ENCODE data around the gene KRT4. TPM values are rescaled to one million over a fixed set of nuclear protein-coding genes. Genes with fewer than 3 reads are reported as not detected.

Gene KRT4
- total RNA-seq, 4 donors from 2014 or later = 0.29 TPM; not detected in 3

DNA sequence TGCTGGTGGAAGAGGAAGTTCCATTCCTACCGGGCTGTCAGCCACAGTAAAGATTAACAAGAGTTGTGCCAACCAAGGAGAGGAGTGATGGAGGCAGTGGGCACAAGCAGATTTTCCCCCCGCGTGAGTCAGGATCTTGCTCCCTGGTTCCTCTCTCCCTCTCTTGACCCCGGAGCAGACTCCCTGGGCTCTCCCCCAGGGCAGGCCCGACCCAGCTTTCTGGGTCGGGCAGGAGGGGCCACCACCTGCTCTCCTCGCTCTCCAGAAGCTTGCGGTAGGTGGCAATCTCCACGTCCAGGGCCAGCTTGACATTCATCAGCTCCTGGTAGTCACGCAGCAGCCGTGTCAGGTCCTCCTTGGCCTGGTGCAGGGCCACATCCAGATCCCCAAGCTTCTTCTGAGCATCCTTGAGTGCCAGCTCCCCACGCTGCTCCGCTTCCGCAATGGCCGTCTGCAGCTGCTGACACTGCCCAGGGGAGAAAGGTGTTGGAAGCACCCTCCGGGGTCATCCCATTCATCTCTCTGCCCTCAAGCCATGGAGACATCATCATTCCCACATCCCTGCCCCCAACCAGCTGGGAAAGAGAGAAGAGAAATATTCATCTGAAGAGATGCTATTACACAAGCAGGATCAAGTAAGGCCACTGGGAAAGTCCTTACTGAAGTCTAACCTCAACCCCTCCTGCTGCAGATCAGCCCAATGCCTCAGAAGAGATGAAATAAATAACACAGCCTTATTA, 9.0 kb upstream of the KRT4 start:
- peaks cover 0 to 7% of the 10 kb centered on the region in 2 donors for H3K4me1 ChIP-seq
- WGBS, 2 donors = 76 to 81% methylated on average over 16 of the region's 16 CpGs
- TF ChIP-seq, protein P1, sequence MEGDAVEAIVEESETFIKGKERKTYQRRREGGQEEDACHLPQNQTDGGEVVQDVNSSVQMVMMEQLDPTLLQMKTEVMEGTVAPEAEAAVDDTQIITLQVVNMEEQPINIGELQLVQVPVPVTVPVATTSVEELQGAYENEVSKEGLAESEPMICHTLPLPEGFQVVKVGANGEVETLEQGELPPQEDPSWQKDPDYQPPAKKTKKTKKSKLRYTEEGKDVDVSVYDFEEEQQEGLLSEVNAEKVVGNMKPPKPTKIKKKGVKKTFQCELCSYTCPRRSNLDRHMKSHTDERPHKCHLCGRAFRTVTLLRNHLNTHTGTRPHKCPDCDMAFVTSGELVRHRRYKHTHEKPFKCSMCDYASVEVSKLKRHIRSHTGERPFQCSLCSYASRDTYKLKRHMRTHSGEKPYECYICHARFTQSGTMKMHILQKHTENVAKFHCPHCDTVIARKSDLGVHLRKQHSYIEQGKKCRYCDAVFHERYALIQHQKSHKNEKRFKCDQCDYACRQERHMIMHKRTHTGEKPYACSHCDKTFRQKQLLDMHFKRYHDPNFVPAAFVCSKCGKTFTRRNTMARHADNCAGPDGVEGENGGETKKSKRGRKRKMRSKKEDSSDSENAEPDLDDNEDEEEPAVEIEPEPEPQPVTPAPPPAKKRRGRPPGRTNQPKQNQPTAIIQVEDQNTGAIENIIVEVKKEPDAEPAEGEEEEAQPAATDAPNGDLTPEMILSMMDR (IDR thresholded peaks at IDR 0.05) = no peak
- no peak for TF ChIP-seq POLR2A (IDR thresholded peaks at IDR 0.05)
- H3K36me3 ChIP-seq = no peaks in the 10 kb centered on the region
- no peaks in the 10 kb centered on the region for H3K27me3 ChIP-seq
- DNase-seq = no peak
- no peaks in the 10 kb centered on the region for H3K9me3 ChIP-seq
- H3K27ac ChIP-seq = no peak overlapping the region
- H3K4me3 ChIP-seq (replicated peaks in 1 of 3) = no peak overlapping the region
- intact Hi-C loops (cut with DNase I) = no loop called here

DNA sequence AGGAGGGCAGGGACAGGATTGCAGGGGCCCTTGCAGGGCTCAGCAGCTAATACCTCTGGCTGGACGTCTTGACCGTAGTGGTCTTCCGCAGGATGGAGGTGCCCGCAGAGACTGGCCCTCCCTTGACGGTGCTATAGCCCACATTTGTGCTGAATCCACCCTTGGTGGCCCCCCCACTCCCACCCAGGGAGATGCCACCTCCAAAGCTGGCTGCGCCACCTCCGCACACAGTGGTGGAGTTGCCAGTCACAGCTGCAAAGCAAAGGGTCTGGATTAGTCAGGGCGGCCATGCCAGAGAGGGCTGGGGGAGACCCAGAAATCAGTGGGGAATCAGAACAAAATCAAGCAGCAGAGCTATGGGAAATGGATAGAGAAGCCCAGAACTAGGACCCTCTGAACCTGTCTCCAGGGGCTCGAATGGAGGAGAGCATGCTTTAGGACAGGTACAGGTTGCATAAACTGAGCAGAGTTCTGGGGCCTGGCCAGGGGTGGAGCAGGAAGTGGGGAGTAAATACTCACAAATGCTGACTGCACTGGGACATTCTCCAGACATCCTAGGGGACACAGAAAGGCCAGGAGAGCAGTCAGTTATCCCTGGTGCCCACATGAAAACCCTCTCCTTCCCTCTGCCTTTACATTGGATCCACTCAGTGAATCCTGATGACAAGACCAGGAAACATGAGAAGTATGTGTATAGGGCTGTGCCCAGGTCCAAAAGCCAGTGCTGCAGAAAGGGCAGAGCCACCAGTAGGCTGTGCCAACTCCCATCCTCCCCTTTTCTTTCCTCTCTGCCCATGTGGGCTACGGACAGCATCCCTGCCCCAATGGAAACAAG, 8.1 kb upstream of the KRT4 start:
- DNase-seq = no peak
- TF ChIP-seq POLR2A (IDR thresholded peaks at IDR 0.05) = no peak
- TF ChIP-seq, protein P1 (IDR thresholded peaks at IDR 0.05) = no peak
- intact Hi-C loops (cut with DNase I) = no loop called here
- Histone ChIP-seq H3K27ac (no peak overlapping the region), H3K27me3 (no peaks in the 10 kb centered on the region), H3K36me3 (no peaks in the 10 kb centered on the region), H3K4me1 (peaks cover 0 to 7% of the 10 kb centered on the region in 2 donors), H3K4me3 (replicated peaks in 1 of 3) (no peak overlapping the region), H3K9me3 (no peaks in the 10 kb centered on the region)
- 83 to 89% methylated on average over 5 to 8 of the region's 10 CpGs for WGBS, 2 donors

DNA sequence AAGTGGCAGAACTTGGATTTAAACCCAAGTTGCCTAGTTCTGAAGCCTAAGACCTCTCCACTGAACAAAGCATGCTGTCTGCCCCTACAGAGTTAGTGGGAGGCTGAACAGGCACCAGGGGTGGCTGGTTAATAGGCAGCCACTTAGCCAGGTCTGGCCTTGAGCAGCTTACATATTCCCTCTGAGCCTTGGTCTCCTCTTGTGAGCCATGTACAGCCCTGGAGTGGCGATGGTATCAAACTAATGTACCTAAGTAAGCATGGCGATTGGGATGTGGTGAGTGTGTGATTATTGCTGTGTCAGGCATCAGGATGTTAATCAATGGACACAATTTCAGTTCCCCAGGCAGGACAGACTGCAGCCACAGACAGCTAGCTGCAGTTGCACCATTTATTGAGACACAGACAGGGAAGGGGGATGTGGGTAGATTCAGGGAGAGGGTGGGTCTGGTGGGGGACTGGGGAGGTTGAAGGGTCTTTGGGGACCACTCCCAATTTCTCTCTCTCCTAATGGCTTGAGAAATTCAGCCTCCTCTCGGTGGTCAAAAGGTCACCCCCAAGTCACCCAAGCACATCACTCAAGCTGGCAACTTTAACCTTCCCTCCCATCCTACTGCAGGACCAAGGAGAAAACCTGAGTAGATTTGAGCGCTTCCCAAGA, 7.3 kb upstream of the KRT4 start:
- Histone ChIP-seq H3K9me3 (no peaks in the 10 kb centered on the region), H3K4me3 (replicated peaks in 1 of 3) (no peak overlapping the region), H3K36me3 (no peaks in the 10 kb centered on the region), H3K4me1 (peaks cover 0 to 4% of the 10 kb centered on the region in 2 donors), H3K27ac (no peak overlapping the region), H3K27me3 (no peaks in the 10 kb centered on the region)
- intact Hi-C loops (cut with DNase I) = no loop called here
- 87 to 98% methylated on average over 4 of the region's 4 CpGs for WGBS, 2 donors
- no peak for TF ChIP-seq POLR2A (IDR thresholded peaks at IDR 0.05)
- TF ChIP-seq, protein P1 (IDR thresholded peaks at IDR 0.05) = no peak
- no peak for DNase-seq

DNA sequence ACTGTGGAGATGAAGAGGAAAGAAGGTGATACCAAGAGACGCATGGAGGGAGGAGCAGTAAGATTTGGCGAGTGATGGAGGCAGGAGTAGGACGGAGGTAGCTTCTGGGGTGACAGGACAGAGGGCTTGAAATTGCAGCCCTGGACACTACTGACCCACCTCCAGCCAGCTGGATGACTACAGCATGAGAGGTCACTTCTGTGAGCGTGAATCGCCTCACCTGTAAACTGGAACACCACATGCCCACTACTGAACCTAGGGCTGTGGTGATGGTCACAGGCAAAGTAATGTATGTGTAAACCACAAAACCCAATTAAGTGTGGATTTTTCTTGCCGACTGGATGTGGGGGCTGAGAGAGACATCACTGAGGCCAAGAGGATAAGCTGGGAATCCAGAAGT, 6.6 kb upstream of the KRT4 start:
- no peak for DNase-seq
- no peak for TF ChIP-seq POLR2A (IDR thresholded peaks at IDR 0.05)
- TF ChIP-seq, protein P1 (IDR thresholded peaks at IDR 0.05) = no peak
- peaks cover 0 to 4% of the 10 kb centered on the region in 2 donors for H3K4me1 ChIP-seq
- no peaks in the 10 kb centered on the region for H3K36me3 ChIP-seq
- no peak overlapping the region for H3K27ac ChIP-seq
- intact Hi-C loops (cut with DNase I) = no loop called here
- no peak overlapping the region for H3K4me3 ChIP-seq (replicated peaks in 1 of 3)
- no peaks in the 10 kb centered on the region for H3K9me3 ChIP-seq
- 85 to 90% methylated on average over 6 of the region's 6 CpGs for WGBS, 2 donors
- no peaks in the 10 kb centered on the region for H3K27me3 ChIP-seq
